ENCODE data around the gene ARHGAP8. TPM values are rescaled to one million over a fixed set of nuclear protein-coding genes. Genes with fewer than 3 reads are reported as not detected.

The ARHGAP8 gene
- total RNA-seq, 1 donor from 2014 or later, result 2.8 TPM

GRCh38 chr22:44840611-44841322, 88.4 kb downstream of the ARHGAP8 start:
- peaks cover 2% of the 10 kb centered on the region for H3K9me3 ChIP-seq (ENCODE audit: insufficient read depth, low read depth, low read length)
- H3K27me3 ChIP-seq (ENCODE audit: insufficient read depth, low read length), result peaks cover 7% of the 10 kb centered on the region
- H3K4me3 ChIP-seq (ENCODE audit: insufficient read depth, low read depth, low read length), result no peak overlapping the region
- Mint-ChIP-seq H3K36me3 (ENCODE audit: low read depth, unreplicated experiment) (no peaks in the 10 kb centered on the region), H3K4me1 (ENCODE audit: low read depth, unreplicated experiment) (no peaks in the 10 kb centered on the region), H3K4me3 (ENCODE audit: unreplicated experiment) (no peak overlapping the region), H3K27me3 (ENCODE audit: low read depth, unreplicated experiment) (peaks cover 19% of the 10 kb centered on the region), H3K27ac (ENCODE audit: unreplicated experiment) (no peak overlapping the region), H3K9me3 (ENCODE audit: unreplicated experiment) (peaks cover 5% of the 10 kb centered on the region)
- no peak overlapping the region for H3K27ac ChIP-seq (ENCODE audit: low read depth, low read length)
- H3K79me2 ChIP-seq (ENCODE audit: insufficient read depth, low read length), result no peaks in the 10 kb centered on the region
- no peak overlapping the region for H3K4me2 ChIP-seq (ENCODE audit: low read length)
- FAIRE-seq (no peak), DNase-seq (ENCODE audit: low read depth) (no peak)
- H3K4me1 ChIP-seq (ENCODE audit: insufficient read depth, low read length), result no peaks in the 10 kb centered on the region
- H3K36me3 ChIP-seq (ENCODE audit: insufficient read depth, low read length), result no peaks in the 10 kb centered on the region
- no peaks in the 10 kb centered on the region for H4K20me1 ChIP-seq (ENCODE audit: insufficient read depth, low read length)
- H3K9ac ChIP-seq (ENCODE audit: low read length), result no peak overlapping the region
- TF ChIP-seq EZH2 (IDR thresholded peaks at IDR 0.05; ENCODE audit: insufficient read depth, low read length), result no peak
- no peak for TF ChIP-seq CTCF (IDR thresholded peaks at IDR 0.05; ENCODE audit: insufficient read depth, low read depth, low read length)
- no peak overlapping the region for H2AFZ ChIP-seq (ENCODE audit: low read depth, low read length)

- no peak for FAIRE-seq
Observed at GRCh38 chr22:44842417-44842816, 90.0 kb downstream of the ARHGAP8 start.

More at GRCh38 chr22:44842417-44842816, 90.0 kb downstream of the ARHGAP8 start:
- Mint-ChIP-seq H3K4me1 (ENCODE audit: low read depth, unreplicated experiment) (no peaks in the 10 kb centered on the region), H3K4me3 (ENCODE audit: unreplicated experiment) (no peak overlapping the region), H3K27me3 (ENCODE audit: low read depth, unreplicated experiment) (peaks cover 19% of the 10 kb centered on the region), H3K27ac (ENCODE audit: unreplicated experiment) (no peak overlapping the region), H3K36me3 (ENCODE audit: low read depth, unreplicated experiment) (no peaks in the 10 kb centered on the region), H3K9me3 (ENCODE audit: unreplicated experiment) (peaks cover 5% of the 10 kb centered on the region)
- no peak overlapping the region for H3K4me2 ChIP-seq (ENCODE audit: low read length)
- H3K27ac ChIP-seq (ENCODE audit: low read depth, low read length), result no peak overlapping the region
- no peak overlapping the region for H3K4me3 ChIP-seq (ENCODE audit: insufficient read depth, low read depth, low read length)
- H3K9ac ChIP-seq (ENCODE audit: low read length), result no peak overlapping the region
- H3K27me3 ChIP-seq (ENCODE audit: insufficient read depth, low read length), result peaks cover 7% of the 10 kb centered on the region
- no peak overlapping the region for H2AFZ ChIP-seq (ENCODE audit: low read depth, low read length)
- H3K9me3 ChIP-seq (ENCODE audit: insufficient read depth, low read depth, low read length), result no peaks in the 10 kb centered on the region
- no peak for DNase-seq (ENCODE audit: low read depth)
- no peaks in the 10 kb centered on the region for H3K36me3 ChIP-seq (ENCODE audit: insufficient read depth, low read length)
- no peaks in the 10 kb centered on the region for H4K20me1 ChIP-seq (ENCODE audit: insufficient read depth, low read length)
- H3K4me1 ChIP-seq (ENCODE audit: insufficient read depth, low read length), result no peaks in the 10 kb centered on the region
- no peaks in the 10 kb centered on the region for H3K79me2 ChIP-seq (ENCODE audit: insufficient read depth, low read length)
- no peak for TF ChIP-seq CTCF (IDR thresholded peaks at IDR 0.05; ENCODE audit: insufficient read depth, low read depth, low read length)
- TF ChIP-seq EZH2 (IDR thresholded peaks at IDR 0.05; ENCODE audit: insufficient read depth, low read length), result no peak
